D341Med (cell line): ENCODE measurements around the gene ZNF582.
A peak's percentile ranks its signal among the peaks of the same experiment; 100 is the strongest.
"Not testable (repeated sequence)": the region's sequence is repeated elsewhere in the genome, so short reads cannot be mapped to it uniquely, and the experiment has no call there.

Source experiments
- DNase-seq: peaks from one replicate; pipeline ENCODE4 v3.0.0; 2012; ENCODE audit warnings: low spot score

Gene ZNF582

GRCh38 chr19:56351208-56351607 lies 42.1 kb downstream of the ZNF582 start:
- DNase-seq = no peak

DNA sequence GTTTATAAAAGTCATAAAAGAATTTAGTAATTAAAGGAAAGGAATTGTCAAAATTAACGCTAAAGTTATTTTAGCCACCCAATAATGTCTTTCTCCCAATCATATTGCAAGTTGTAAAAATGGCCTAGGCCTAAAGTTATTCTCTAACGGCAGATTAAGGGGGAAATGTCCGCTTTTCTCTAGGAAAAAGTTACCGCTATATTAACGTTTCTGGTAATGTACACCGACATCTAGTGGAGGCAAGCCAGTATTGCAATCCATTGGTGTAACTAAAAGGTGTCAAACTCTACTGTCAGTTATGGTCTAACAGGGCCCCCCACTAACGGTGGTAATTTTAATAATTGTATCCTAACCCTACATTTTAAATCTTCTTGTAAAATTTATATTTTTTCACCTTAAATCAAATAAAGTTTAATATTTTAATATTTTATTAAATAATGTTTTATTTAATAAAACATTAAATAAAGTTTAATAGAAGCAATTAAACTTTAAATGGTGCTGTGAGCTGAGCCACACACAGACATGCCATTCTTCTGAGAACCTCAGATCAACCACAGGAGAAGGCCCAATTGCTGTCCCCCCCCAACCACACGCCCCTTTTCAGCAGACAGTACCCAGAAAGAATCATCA lies 42.8 kb downstream of the ZNF582 start:
- peak; percentile 41 for DNase-seq

DNA sequence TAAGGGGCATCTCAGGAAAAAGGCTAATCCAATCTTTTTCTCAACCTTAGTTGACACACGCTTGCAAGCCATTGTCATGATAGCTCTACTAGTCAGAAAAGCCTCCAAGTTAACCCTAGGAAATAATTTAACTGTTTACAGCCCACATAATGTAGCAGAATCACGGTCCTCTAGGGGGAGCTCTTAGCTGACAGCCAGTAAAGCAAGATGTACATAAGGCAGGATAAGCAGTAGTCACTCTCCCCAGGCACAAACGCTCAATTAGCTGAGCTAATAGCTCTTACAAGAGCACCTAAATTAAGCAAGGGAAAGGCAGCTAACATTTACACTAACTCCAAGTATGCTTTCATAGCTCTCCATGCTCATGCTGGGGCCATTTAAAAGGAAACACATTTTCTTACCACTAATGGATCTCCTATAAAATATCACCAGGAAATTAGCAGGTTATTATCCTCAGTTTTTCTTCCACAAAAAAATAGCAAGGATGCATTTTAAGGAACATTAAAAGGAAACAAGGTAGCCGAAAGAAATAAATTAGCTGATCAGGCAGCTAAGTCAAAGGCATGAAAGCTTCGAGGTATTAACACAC lies 45.0 kb downstream of the ZNF582 start:
- no peak for DNase-seq

DNA sequence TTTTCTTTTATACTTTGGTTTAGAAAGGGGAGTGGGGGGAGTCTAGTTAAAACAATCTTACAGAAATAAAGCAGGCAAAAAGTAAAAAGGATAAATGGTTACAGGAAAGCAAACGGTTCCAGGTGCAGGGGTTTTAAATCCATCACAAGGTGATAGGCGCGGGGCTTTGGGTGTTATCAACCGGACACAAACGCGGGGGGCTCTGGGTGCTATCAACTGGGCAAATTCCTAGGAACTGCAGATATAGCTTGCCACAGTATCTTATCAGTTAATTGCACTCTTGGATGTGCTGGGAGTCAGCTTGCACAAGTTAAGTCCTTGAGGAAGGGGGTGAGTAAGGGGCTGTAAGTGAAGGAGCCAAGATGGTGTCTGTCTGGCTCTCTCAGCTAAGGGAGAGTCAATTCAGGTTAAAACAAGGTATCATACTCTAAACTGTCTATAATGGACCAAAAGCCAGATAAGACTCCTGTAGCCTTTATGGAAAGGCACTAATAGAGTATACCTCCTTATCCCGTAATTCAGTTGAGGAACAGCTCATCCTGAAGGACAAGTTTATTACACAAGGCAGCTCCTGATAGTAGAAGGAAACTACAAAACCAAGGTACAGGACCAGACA lies 46.1 kb downstream of the ZNF582 start:
- DNase-seq = no peak

GRCh38 chr19:56341948-56342347 lies 51.4 kb downstream of the ZNF582 start:
- DNase-seq = no peak

DNA sequence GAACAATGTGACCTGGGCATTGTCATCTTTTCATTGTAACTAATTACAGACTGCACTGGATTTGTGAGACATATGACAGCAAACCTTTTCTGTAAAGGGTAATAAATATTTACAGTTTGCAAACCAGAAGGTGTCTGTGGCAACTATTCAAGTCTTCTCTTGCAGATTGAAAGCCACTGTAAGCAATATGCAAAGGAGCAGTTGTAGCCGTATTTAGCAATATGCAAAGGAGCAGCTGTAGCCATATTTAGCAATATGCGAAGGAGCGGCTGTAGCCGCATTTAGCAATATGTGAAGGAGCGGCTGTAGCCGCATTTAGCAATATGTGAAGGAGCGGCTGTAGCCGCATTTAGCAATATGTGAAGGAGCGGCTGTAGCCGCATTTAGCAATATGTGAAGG lies 54.3 kb downstream of the ZNF582 start:
- DNase-seq = not testable (repeated sequence)

- DNase-seq = not testable (repeated sequence)
Measured at GRCh38 chr19:56337077-56337476, 56.3 kb downstream of the ZNF582 start.

- not testable (repeated sequence) for DNase-seq
Measured at GRCh38 chr19:56335371-56335770, 58.0 kb downstream of the ZNF582 start.

GRCh38 chr19:56333506-56333905 lies 59.8 kb downstream of the ZNF582 start:
- peak; percentile 61 for DNase-seq
